Esophagus squamous epithelium (tissue), 5 donors: ENCODE measurements around the gene RAB6A. TPM values are rescaled to one million over a fixed set of nuclear protein-coding genes. Genes with fewer than 3 reads are reported as not detected.

Source experiments
- DNase-seq: peaks from one replicate; lab custom pipeline; 2025; lab: John Stamatoyannopoulos, UW
- H3K27ac ChIP-seq, 4 donors: fragments of 200-600 bp; sonication (generic); one replicate each; pipeline ENCODE4 v1.5.1; 2016 to 2019; ENCODE audit warnings: mild to moderate bottlenecking in 1 of 4
- H3K27me3 ChIP-seq, 4 donors: fragments of 200-600 bp; sonication (generic); 1 replicate in 3 of 4; 2 replicates in 1 of 4; pipeline versions ENCODE4 v1.5.1 to v1.6.0; 2017 to 2021; ENCODE audit warnings: antibody characterized with exemption in 1 of 4
- H3K36me3 ChIP-seq, 3 donors: fragments of 200-600 bp; sonication (generic); one replicate each; pipeline ENCODE4 v1.5.1; 2016 to 2019
- H3K4me1 ChIP-seq, 3 donors: fragments of 200-600 bp; sonication (generic); one replicate each; pipeline ENCODE4 v1.5.1; 2017 to 2019
- H3K4me3 ChIP-seq, 4 donors: fragments of 200-600 bp; sonication (generic); 1 replicate in 3 of 4; 2 replicates in 1 of 4; pipeline ENCODE4 v1.5.1; 2016 to 2019; ENCODE audit warnings: mild to moderate bottlenecking in 2 of 4, moderate library complexity in 1 of 4
- H3K9me3 ChIP-seq, 3 donors: fragments of 200-600 bp; sonication (generic); one replicate each; pipeline ENCODE4 v1.5.1; 2016 to 2019
- POLR2A ChIP-seq, 4 donors: fragments of 450-650 bp; IDR thresholded peaks; one replicate each; pipeline ENCODE4 v1.6.1; 2017; ENCODE audit warnings: antibody characterized with exemption in 4 of 4, mild to moderate bottlenecking in 4 of 4, moderate library complexity in 3 of 4
- WGBS, 2 donors: methylation state at CpG; one replicate each; pipeline ENCODE4 v1.1.5; 2018; 5-methylcytosine and 5-hydroxymethylcytosine counted together
- intact Hi-C: fragments of 100-400 bp; cut with DNase I; formaldehyde crosslinking; loops from one replicate; pipeline ENCODE4 v1.15.0; 2022
- total RNA-seq, 4 donors: library from RNA; depleted of rRNA; stranded (reverse); fragments of >200 nt; gene quantifications; one replicate each; pipeline ENCODE4 v1.1.0, GENCODE V29; 2016
- TF ChIP-seq, protein P1 (sequence below), 6 experiments: fragments of 450-650 bp in 4 of 6; fragments of 200-600 bp in 2 of 6; sonication (generic) in 2 of 6; IDR thresholded peaks; one replicate each; pipeline ENCODE4 v1.5.1; 2016 to 2019; ENCODE audit warnings: antibody characterized with exemption in 6 of 6, mild to moderate bottlenecking in 4 of 6, moderate library complexity in 4 of 6
- donor health status: DM: yes; HTN: yes; CAD: no.

Gene RAB6A
- total RNA-seq, 4 donors from 2014 or later, result 115 to 234 (median 161) TPM

DNA sequence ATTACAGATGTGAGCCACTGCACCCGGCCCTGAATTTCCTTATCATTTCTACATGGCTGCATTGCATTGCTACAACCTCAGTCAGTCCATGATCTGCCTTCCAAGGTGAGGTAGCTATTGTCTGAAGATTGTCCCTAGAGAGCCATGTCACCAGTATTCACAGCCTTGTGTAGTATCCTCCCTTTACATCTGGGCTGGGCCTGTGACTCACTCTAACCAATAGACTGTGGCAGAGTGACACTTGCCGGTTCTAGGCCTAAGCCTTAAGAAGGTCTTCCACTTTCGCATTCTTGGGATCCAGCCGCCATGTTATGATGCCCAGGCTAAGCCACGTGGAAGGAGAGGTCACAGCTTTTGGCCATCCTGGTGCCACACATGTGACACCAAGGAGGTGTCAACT, 124.6 kb downstream of the RAB6A start:
- intact Hi-C loops, result no loop called here
- no peak overlapping the region for H3K4me3 ChIP-seq
- H3K4me1 ChIP-seq, result no peaks in the 10 kb centered on the region
- 85 to 88% methylated on average over 2 to 5 of the region's 5 CpGs for WGBS, 2 donors
- no peak for DNase-seq
- no peaks in the 10 kb centered on the region for H3K9me3 ChIP-seq
- H3K27me3 ChIP-seq, result peaks cover 0 to 11% (median 0%) of the 10 kb centered on the region in 4 donors
- H3K36me3 ChIP-seq, result no peaks in the 10 kb centered on the region
- TF ChIP-seq POLR2A (IDR thresholded peaks at IDR 0.05), result no peak
- TF ChIP-seq, protein P1, sequence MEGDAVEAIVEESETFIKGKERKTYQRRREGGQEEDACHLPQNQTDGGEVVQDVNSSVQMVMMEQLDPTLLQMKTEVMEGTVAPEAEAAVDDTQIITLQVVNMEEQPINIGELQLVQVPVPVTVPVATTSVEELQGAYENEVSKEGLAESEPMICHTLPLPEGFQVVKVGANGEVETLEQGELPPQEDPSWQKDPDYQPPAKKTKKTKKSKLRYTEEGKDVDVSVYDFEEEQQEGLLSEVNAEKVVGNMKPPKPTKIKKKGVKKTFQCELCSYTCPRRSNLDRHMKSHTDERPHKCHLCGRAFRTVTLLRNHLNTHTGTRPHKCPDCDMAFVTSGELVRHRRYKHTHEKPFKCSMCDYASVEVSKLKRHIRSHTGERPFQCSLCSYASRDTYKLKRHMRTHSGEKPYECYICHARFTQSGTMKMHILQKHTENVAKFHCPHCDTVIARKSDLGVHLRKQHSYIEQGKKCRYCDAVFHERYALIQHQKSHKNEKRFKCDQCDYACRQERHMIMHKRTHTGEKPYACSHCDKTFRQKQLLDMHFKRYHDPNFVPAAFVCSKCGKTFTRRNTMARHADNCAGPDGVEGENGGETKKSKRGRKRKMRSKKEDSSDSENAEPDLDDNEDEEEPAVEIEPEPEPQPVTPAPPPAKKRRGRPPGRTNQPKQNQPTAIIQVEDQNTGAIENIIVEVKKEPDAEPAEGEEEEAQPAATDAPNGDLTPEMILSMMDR (IDR thresholded peaks at IDR 0.05), result no peak
- H3K27ac ChIP-seq, result no peak overlapping the region

DNA sequence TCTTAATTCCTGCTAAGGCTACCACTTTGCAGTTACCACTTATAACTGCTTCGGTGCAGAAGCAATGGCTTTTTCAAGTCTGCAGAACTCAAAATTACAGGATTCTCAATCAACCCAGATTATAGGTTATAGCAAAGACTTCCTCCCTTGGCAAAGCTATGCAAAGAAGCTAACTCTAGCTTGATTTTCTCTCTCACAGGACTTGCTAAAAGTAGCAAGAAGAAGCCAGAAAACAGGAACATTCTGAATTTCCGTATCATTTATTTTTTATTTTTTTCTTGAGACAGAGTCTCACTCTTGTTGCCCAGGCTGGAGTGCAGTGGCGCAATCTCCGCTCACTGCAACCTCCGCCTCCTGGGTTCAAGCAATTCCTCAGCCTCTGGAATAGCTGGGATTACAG, 125.2 kb downstream of the RAB6A start:
- 90 to 95% methylated on average over 5 of the region's 5 CpGs for WGBS, 2 donors
- peaks cover 0 to 7% (median 0%) of the 10 kb centered on the region in 4 donors for H3K27me3 ChIP-seq
- no peak overlapping the region for H3K4me3 ChIP-seq
- intact Hi-C loops, result no loop called here
- H3K27ac ChIP-seq, result no peak overlapping the region
- no peak for TF ChIP-seq POLR2A (IDR thresholded peaks at IDR 0.05)
- TF ChIP-seq, protein P1 (IDR thresholded peaks at IDR 0.05), result no peak
- H3K9me3 ChIP-seq, result no peaks in the 10 kb centered on the region
- no peaks in the 10 kb centered on the region for H3K36me3 ChIP-seq
- no peak for DNase-seq
- no peaks in the 10 kb centered on the region for H3K4me1 ChIP-seq

DNA sequence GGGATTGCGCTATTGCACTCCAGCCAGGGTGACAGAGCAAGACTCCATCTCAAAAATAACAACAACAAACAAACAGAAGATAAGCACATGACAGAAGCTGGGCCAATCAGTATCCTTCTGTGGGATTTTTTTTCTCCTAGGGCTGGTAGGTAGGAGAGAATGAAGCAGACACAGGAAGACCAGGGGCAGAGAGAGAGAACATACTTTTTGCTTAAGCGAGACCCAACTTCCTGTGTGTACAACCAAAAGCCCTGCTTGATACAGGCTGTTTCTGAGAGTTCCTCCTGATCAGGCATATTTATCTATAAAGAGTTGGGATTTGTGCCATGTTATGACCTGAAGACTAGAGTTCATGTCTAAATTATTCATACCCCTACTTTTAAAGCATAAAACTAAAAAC, 126.9 kb downstream of the RAB6A start:
- 88 to 93% methylated on average over 2 of the region's 2 CpGs for WGBS, 2 donors
- Histone ChIP-seq H3K27ac (no peak overlapping the region), H3K9me3 (no peaks in the 10 kb centered on the region), H3K36me3 (no peaks in the 10 kb centered on the region), H3K4me1 (no peaks in the 10 kb centered on the region), H3K4me3 (no peak overlapping the region), H3K27me3 (no peaks in the 10 kb centered on the region)
- no peak for DNase-seq
- intact Hi-C loops, result no loop called here
- no peak for TF ChIP-seq POLR2A (IDR thresholded peaks at IDR 0.05)
- TF ChIP-seq, protein P1 (IDR thresholded peaks at IDR 0.05), result no peak

- H3K36me3 ChIP-seq, result no peaks in the 10 kb centered on the region
- TF ChIP-seq, protein P1 (IDR thresholded peaks at IDR 0.05), result no peak
- TF ChIP-seq POLR2A (IDR thresholded peaks at IDR 0.05), result no peak
- H3K27me3 ChIP-seq, result no peaks in the 10 kb centered on the region
- intact Hi-C loops, result no loop called here
- no peaks in the 10 kb centered on the region for H3K4me1 ChIP-seq
- 89 to 97% methylated on average over 4 of the region's 4 CpGs for WGBS, 2 donors
- H3K9me3 ChIP-seq, result no peaks in the 10 kb centered on the region
- H3K4me3 ChIP-seq, result no peak overlapping the region
- no peak for DNase-seq
- H3K27ac ChIP-seq, result no peak overlapping the region
These were observed 127.9 kb downstream of the RAB6A start for GRCh38 chr11:73632996-73633395.

- WGBS, 2 donors, result 62 to 75% methylated on average over 4 to 6 of the region's 7 CpGs
These were observed 131.0 kb downstream of the RAB6A start for GRCh38 chr11:73629907-73630306.

More at GRCh38 chr11:73629907-73630306, 131.0 kb downstream of the RAB6A start:
- intact Hi-C loops, result no loop called here
- no peaks in the 10 kb centered on the region for H3K9me3 ChIP-seq
- H3K4me3 ChIP-seq, result no peak overlapping the region
- no peaks in the 10 kb centered on the region for H3K36me3 ChIP-seq
- peaks cover 0 to 8% (median 0%) of the 10 kb centered on the region in 3 donors for H3K4me1 ChIP-seq
- TF ChIP-seq POLR2A (IDR thresholded peaks at IDR 0.05), result no peak
- TF ChIP-seq, protein P1 (IDR thresholded peaks at IDR 0.05), result no peak
- H3K27ac ChIP-seq, result no peak overlapping the region
- DNase-seq, result no peak
- H3K27me3 ChIP-seq, result peaks cover 0 to 6% (median 0%) of the 10 kb centered on the region in 4 donors
